Adipocyte (in vitro differentiated cells): ENCODE data around the gene FSTL5.

Source experiments
- DNase-seq: peaks from one replicate; pipeline ENCODE4 v3.0.0-alpha.2; 2015; ENCODE audit warnings: low read depth
- H3K27me3 ChIP-seq: replicated peaks from 2 replicates; pipeline ENCODE4 v1.7.0; 2013; ENCODE audit warnings: mild to moderate bottlenecking, low read length, moderate library complexity; ENCODE audit not compliant: control insufficient read depth, insufficient read depth
- H3K36me3 ChIP-seq: 2 replicates; pipeline ENCODE4 v1.7.0; 2013; ENCODE audit warnings: low read length, mild to moderate bottlenecking, moderate library complexity; ENCODE audit not compliant: control insufficient read depth, insufficient read depth, severe bottlenecking
- H3K4me1 ChIP-seq: 2 replicates; pipeline ENCODE4 v1.7.0; 2013; ENCODE audit warnings: mild to moderate bottlenecking, low read length, moderate library complexity; ENCODE audit not compliant: control insufficient read depth, insufficient read depth
- H3K4me3 ChIP-seq: 2 replicates; pipeline ENCODE4 v1.7.0; 2013; ENCODE audit warnings: mild to moderate bottlenecking, low read length, moderate library complexity
- H3K9ac ChIP-seq: 2 replicates; pipeline ENCODE4 v1.7.0; 2013; ENCODE audit warnings: mild to moderate bottlenecking, low read length, moderate library complexity
- H3K9me3 ChIP-seq: 2 replicates; pipeline ENCODE4 v1.7.0; 2013; ENCODE audit warnings: mild to moderate bottlenecking, low read length, moderate library complexity; ENCODE audit not compliant: control insufficient read depth

The FSTL5 gene

DNA sequence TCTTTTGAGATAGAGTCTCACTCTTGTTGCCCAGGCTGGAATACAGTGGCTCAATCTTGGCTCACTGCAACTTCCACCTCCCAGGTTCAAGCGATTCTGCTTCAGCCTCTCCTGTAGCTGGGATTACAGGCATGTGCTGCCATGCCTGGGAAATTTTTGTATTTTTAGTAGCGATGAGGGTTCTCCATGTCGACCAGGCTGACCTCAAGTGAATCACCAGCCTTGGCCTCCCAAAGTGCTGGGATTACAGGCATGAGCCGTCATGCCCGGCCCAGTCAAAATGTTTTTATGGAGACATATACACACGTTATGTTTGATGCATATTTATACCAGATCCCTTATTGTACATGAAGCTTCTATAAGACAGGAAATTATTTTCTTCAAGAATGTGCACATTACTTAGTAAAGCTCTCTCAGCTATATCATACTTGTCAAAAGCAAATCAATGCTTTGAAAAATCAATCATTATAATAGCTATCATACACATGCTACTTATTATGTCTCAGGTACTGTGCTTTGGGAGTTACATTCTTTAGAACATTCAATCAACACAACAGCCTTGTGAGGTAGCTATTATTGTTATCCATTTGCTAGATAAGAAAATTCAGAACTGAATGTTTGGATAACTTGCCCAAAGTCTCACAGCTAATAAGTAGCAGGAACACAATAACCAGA lies 269.2 kb downstream of the FSTL5 start:
- H3K27me3 ChIP-seq = no peaks in the 10 kb centered on the region
- no peak for DNase-seq
- H3K9ac ChIP-seq = no peak overlapping the region
- no peaks in the 10 kb centered on the region for H3K4me1 ChIP-seq
- H3K4me3 ChIP-seq = no peak overlapping the region
- H3K9me3 ChIP-seq = no peaks in the 10 kb centered on the region
- no peaks in the 10 kb centered on the region for H3K36me3 ChIP-seq

DNA sequence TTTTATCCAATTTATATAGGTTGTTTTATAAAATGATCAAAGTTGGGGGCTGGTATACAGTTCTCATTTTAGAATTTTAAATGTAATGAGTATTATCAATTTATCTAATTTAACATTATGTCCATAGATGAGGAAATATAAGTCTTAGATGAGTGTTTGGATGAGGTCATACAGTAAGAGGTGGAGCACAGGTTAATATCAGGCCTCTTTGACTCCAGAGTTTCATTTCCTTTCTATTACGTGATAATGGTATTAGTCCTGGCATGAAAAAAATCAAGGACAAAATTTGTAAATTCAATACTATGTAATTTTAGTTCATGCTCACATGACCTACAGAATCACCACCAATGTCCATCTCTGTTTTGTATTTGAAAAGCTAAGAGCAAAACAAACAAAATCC lies 269.8 kb downstream of the FSTL5 start:
- Histone ChIP-seq H3K27me3 (no peaks in the 10 kb centered on the region), H3K4me1 (no peaks in the 10 kb centered on the region), H3K9ac (no peak overlapping the region), H3K9me3 (no peaks in the 10 kb centered on the region), H3K4me3 (no peak overlapping the region), H3K36me3 (no peaks in the 10 kb centered on the region)
- no peak for DNase-seq

DNA sequence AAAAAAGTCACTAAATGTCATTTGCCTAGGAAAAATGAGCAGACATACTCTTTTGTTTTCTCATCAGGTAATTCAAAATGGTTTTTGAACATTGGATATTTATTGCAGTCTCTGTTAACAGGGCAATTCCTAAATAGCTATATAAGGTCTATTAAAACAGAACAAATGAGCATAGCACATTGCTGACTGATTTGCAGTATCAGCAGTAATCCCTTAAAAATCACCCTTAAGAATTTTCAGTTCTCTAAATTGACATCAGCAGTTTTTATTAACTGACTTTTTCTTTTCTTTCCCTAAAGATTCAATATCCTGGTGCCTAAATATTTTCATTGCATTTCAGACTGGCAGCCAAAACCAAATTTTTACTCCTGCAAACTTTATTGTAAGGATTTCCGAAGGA lies 270.2 kb downstream of the FSTL5 start:
- Histone ChIP-seq H3K36me3 (no peaks in the 10 kb centered on the region), H3K9me3 (no peaks in the 10 kb centered on the region), H3K4me3 (no peak overlapping the region), H3K4me1 (no peaks in the 10 kb centered on the region), H3K27me3 (no peaks in the 10 kb centered on the region), H3K9ac (no peak overlapping the region)
- no peak for DNase-seq

DNA sequence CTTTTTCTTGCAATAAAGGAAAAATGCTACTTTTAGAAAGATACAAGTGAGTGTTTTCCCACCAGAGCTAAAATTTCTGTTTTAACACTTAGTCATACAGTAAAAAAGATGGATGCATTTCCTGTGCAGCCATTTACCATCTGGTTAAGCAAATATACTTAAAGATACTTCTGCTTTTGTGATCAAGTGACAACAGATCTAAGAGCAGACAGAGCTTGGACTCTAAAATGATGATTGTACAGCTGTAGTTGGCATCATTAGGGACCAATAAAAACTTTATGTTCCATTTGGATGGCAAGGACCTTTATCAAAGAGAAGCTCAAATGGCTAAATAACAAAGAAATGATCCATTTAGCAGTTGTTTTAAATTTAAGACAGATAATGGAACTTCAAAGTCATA lies 270.8 kb downstream of the FSTL5 start:
- no peaks in the 10 kb centered on the region for H3K36me3 ChIP-seq
- H3K27me3 ChIP-seq = no peaks in the 10 kb centered on the region
- H3K9ac ChIP-seq = no peak overlapping the region
- no peaks in the 10 kb centered on the region for H3K4me1 ChIP-seq
- no peak for DNase-seq
- H3K9me3 ChIP-seq = no peaks in the 10 kb centered on the region
- no peak overlapping the region for H3K4me3 ChIP-seq

DNA sequence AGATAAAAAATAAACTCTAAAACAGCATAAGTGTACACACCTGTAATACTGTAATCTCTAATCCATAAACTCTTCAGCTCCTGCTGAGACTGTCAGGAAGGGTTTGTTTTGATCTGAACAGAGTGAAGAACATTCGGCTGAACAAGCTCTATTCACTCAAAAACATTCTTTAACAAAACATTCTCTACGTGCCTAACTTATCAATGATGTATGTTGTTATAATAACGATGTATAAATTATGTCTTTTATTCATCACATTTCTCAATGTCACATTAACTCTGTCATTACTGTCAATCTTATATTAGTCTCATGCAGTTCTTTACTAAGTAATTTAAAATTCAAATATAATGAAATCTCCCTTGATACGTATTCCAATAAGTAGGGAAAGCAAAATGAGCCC lies 280.6 kb downstream of the FSTL5 start:
- no peak overlapping the region for H3K4me3 ChIP-seq
- H3K27me3 ChIP-seq = no peaks in the 10 kb centered on the region
- no peaks in the 10 kb centered on the region for H3K4me1 ChIP-seq
- no peak overlapping the region for H3K9ac ChIP-seq
- DNase-seq = no peak
- H3K36me3 ChIP-seq = no peaks in the 10 kb centered on the region
- H3K9me3 ChIP-seq = no peaks in the 10 kb centered on the region

GRCh38 chr4:161881370-161881769 lies 282.4 kb downstream of the FSTL5 start:
- Histone ChIP-seq H3K4me3 (no peak overlapping the region), H3K9ac (no peak overlapping the region), H3K36me3 (no peaks in the 10 kb centered on the region), H3K4me1 (no peaks in the 10 kb centered on the region), H3K9me3 (no peaks in the 10 kb centered on the region), H3K27me3 (no peaks in the 10 kb centered on the region)
- DNase-seq = no peak

DNA sequence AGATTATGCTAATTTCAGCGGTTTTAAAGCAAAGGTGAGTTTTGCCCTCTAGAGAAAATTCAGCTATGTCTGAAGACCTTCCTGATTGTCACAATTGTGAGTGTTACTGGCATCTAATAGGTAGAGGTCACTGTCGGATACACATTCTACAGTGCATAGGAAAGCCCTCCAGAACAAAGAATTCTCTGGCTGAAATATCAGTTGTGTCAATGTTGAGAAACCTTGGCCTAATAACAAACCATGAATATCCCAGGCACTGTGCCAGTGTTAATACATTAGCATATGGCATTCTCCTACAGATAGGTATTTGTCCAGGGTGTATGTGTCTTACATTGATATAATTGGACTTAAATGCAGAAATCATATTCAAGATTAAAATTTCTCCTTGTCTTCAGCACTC lies 294.3 kb downstream of the FSTL5 start:
- Histone ChIP-seq H3K9me3 (no peaks in the 10 kb centered on the region), H3K27me3 (no peaks in the 10 kb centered on the region), H3K4me3 (no peak overlapping the region), H3K9ac (no peak overlapping the region), H3K4me1 (no peaks in the 10 kb centered on the region), H3K36me3 (no peaks in the 10 kb centered on the region)
- DNase-seq = no peak

DNA sequence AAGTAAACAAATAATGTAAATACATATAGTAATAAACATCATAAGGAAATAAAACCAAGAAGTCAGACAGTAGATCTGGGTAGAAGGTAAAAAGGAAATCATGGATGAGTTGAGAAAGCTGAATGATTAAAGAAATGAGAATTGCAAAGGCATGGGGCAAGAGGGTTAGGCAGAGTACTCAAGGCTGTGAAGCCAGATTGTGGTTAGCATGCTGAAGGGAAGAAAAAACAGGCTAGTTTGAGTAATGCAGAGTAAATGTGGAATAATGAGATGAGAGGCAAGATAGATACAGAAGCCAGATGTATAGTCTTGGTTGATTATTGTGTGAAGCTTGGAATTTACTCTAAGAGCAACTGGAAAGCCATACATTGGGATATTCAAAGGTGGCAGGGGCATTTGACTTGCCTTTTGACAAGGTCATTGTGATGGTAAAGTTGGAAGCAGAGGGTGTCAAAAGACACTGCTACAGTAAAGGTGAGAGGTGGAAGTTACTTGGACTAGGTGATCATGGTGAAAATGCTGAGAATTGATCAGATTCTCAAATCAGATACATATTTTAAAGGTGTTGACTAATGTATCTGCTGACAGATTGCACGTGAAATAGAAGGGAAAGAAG lies 307.0 kb downstream of the FSTL5 start:
- H3K27me3 ChIP-seq = no peaks in the 10 kb centered on the region
- peak; percentile 44 for DNase-seq
- H3K4me3 ChIP-seq = no peak overlapping the region
- H3K36me3 ChIP-seq = no peaks in the 10 kb centered on the region
- no peak overlapping the region for H3K9ac ChIP-seq
- no peaks in the 10 kb centered on the region for H3K9me3 ChIP-seq
- peaks cover 4% of the 10 kb centered on the region for H3K4me1 ChIP-seq

GRCh38 chr4:161850631-161851030 lies 313.2 kb downstream of the FSTL5 start:
- DNase-seq = no peak
- H3K4me3 ChIP-seq = no peak overlapping the region
- no peak overlapping the region for H3K9ac ChIP-seq
- H3K36me3 ChIP-seq = no peaks in the 10 kb centered on the region
- H3K27me3 ChIP-seq = no peaks in the 10 kb centered on the region
- H3K4me1 ChIP-seq = no peaks in the 10 kb centered on the region
- peaks cover 6% of the 10 kb centered on the region for H3K9me3 ChIP-seq

GRCh38 chr4:161841759-161842158 lies 322.0 kb downstream of the FSTL5 start:
- Histone ChIP-seq H3K4me1 (no peaks in the 10 kb centered on the region), H3K9ac (no peak overlapping the region), H3K27me3 (no peaks in the 10 kb centered on the region), H3K9me3 (no peaks in the 10 kb centered on the region), H3K4me3 (no peak overlapping the region), H3K36me3 (no peaks in the 10 kb centered on the region)
- no peak for DNase-seq

GRCh38 chr4:161829591-161829990 lies 334.2 kb downstream of the FSTL5 start:
- H3K27me3 ChIP-seq = no peaks in the 10 kb centered on the region
- H3K36me3 ChIP-seq = no peaks in the 10 kb centered on the region
- H3K4me3 ChIP-seq = no peak overlapping the region
- H3K9me3 ChIP-seq = no peaks in the 10 kb centered on the region
- DNase-seq = no peak
- H3K9ac ChIP-seq = no peak overlapping the region
- H3K4me1 ChIP-seq = no peaks in the 10 kb centered on the region

- no peaks in the 10 kb centered on the region for H3K4me1 ChIP-seq
- H3K36me3 ChIP-seq = no peaks in the 10 kb centered on the region
- H3K27me3 ChIP-seq = no peaks in the 10 kb centered on the region
- no peak overlapping the region for H3K4me3 ChIP-seq
- no peaks in the 10 kb centered on the region for H3K9me3 ChIP-seq
- H3K9ac ChIP-seq = no peak overlapping the region
- DNase-seq = peak; percentile 14
Observed at GRCh38 chr4:161828061-161828460, 335.7 kb downstream of the FSTL5 start.
